HG03520 (cell line): ENCODE results near the gene AFDN.

ENCODE experiments used
- ATAC-seq: cut with Tn5 transposase; IDR thresholded peaks from one replicate; pipeline ENCODE4 v1.9.1; 2021; ENCODE audit warnings: mild to moderate bottlenecking, moderate library complexity; ENCODE audit not compliant: unreplicated experiment

AFDN gene

DNA sequence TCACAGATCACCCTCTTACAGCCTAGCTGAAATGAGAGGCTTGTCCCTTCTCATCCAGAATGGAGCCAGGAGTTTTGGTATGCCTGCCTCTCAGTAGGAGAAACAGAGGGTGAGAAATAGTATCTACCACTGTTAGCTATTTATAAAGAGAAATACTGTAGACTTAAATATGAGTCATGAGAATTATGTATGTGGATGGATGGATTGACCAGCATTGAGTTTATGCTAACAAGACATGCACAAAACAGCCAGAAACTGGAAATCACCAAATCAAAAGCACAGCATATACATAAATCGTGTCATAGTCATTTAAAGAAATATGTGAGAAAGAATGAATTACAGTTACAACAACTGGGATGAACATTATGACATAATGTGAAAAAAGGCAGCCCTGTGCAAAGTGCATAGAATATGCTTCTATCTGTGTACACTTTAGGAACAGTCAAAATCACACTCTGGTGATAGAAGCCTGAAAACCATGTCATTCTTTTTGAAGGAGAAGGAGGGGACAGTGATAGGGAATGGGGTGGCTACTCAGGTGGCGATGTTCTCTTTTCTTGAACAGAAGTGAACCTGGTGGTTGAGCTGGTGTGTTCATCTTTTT lies 90.9 kb downstream of the AFDN start:
- ATAC-seq, result no peak

- ATAC-seq, result no peak
Measured at GRCh38 chr6:167918548-167919278, 92.0 kb downstream of the AFDN start.

DNA sequence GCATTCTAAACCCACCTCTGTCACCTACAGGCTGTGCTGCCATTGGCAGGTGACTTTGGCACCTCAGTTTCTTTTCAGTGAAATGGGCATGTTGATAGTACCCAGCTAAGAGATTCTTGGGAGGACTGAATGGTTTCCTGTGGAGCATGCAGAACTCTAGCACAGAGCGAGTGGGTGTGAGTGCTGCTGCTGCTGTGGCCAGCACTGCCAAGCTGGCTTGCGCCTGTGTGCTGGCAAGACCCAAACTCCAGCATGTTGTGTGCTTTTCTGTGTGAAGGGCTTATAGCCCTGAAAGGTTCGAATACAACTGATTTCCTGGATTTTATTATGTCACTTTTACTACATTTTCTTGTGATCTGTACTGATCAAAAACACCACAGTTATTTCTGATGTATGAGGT lies 92.6 kb downstream of the AFDN start:
- no peak for ATAC-seq

- ATAC-seq, result no peak
Measured at GRCh38 chr6:167920165-167920564, 93.5 kb downstream of the AFDN start.

DNA sequence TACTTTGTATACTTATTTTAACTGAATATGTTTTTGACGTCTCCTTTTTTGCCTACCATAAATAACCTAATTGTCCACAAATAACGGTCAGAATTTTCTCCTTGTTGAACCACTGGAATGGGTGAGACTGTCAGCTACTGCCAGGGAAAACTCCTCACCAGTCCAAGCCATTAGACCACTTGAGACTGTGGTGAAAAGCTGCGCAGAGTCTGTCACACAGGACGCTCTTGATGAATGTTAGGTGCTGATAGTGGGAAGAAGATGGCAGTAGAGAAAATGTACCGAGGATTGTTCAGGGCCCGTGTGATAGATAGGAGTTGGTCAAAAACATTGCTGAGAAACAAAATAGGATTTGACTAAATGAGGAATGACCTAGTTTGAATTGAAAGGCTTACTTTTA lies 95.1 kb downstream of the AFDN start:
- ATAC-seq, result no peak

DNA sequence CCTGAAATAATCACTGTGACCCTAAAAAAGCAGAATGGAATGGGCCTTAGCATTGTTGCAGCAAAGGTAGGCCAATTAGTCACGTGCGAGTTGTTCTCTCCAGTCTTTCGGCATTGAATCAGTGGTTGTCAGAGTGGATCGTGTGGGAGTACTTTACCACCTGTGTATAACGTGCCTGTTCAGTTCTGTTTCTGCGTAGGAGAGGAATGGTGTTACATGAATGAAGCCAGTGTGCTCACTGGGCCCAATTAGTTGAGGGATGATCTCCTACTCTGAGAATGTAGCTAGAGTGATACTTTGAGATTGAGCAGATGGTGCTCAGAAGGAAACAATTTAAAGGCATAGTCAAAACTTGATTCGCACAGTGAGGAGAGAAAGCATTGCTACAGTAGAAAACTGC lies 98.3 kb downstream of the AFDN start:
- no peak for ATAC-seq

DNA sequence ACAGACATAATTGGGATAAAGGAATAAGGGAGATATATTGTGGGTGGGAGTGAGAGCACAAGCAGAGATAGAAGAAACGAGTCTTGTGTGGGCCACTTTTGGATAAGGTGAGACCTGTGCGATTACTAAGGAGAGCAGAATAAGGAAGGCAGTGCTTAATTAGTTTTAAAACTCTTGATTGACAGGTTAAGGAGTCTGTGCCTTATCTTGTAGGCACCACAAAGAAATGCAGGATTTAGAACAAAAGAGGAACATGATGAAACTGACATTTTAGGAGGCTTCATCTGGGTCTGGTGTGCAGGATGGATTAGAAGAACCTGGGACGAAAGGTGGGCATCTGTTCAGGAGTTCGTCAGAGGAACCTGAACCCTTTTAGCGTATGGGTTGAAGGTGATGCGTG lies 100.5 kb downstream of the AFDN start:
- no peak for ATAC-seq

- no peak for ATAC-seq
Measured at GRCh38 chr6:167928111-167928510, 101.4 kb downstream of the AFDN start.

GRCh38 chr6:167930295-167930694 lies 103.6 kb downstream of the AFDN start:
- no peak for ATAC-seq

DNA sequence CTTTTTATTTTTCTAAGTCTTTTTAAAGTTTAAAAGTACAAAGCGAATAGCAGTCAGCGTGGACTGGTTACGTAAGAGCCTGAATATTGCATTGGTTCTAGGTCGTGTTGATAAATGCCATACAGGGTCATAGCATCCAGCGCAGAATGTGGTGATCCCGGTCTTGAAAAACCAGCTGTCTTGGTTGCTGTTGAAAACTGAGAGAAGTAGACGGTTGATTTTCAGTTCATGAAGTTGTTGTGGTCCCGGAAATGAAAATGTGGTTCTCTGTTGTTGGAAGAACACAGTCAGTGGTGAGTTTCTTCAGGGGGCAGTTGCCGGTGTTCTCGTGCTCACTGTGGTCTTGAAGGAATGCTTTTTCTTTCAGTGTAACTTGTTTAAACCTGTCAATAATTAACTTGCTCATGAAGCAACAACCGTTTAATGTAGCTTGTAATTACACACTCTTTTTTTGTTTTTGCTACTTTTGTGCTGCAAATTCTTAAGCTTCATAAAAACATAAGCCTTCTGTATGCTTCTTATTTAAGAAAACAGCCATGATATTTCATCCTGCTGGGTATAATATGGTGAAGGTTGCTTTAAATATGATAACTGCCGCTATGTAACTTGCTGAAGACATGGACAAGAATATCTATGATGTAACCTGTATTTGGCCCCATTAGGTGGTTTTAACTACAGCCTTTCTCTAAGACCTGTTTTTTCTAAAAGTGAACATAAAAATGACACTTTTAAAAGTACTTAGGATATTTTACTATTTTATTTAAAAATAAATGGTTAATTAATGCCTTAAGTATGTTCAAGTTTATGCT lies 106.0 kb downstream of the AFDN start:
- no peak for ATAC-seq

- ATAC-seq, result no peak
Measured at GRCh38 chr6:167933290-167933689, 106.6 kb downstream of the AFDN start.

DNA sequence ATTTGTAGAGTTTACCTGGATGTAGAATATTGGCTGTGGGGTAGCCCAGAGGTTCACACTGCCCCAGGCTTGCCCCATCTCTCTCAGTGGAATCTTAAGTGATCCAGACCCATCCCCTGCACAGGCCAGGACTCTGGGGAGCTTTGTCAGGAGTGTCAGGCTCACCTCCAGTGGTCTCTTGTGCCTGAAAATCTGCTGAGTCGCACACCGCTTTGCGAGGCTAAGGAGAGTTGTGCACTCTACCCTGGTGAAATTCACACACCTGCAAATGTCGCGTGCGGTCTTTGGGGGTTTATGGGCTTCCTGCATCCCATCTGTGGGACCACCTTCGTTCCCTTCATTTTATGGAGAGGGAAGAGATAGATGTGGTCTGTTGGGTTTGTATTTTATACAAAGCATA lies 107.1 kb downstream of the AFDN start:
- no peak for ATAC-seq

DNA sequence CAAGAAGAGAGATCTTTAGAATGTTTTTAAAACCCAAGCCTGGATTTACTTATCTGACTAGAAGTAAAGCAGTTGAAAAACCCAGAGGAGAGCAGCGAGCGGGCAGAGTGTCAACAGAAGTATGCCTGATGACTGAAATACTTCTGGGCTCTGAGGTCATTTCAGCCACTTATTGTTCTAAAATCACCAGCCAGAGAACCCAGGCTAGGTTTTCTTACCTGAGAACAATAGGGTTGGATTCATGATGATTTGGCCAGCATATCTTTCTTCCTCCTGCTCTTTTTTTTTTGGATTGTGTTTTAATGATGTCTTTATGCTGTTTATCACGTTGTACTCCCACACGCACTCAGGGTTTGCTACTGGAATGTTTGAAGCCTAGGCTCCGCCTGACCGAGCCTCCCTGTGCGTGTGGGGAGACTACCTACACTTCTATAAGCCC lies 107.7 kb downstream of the AFDN start:
- no peak for ATAC-seq

DNA sequence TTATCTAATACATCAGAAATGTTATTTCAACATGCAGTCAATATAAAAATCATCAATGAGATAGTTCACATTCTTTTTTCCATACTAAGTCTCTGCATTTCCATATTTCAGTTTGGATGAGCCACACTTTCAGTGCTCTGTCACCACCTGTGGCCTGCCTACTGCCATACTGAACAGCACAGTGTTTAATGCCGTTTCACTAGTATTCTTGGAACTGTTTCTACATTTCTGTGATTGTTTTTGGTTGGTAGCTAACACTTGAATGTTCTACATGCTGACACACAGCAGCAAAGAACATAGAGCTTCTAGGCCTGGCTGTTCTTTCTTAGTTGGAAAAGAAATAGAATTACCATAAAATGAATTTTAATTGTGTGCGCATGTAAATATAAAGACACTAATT lies 109.3 kb downstream of the AFDN start:
- ATAC-seq, result no peak

DNA sequence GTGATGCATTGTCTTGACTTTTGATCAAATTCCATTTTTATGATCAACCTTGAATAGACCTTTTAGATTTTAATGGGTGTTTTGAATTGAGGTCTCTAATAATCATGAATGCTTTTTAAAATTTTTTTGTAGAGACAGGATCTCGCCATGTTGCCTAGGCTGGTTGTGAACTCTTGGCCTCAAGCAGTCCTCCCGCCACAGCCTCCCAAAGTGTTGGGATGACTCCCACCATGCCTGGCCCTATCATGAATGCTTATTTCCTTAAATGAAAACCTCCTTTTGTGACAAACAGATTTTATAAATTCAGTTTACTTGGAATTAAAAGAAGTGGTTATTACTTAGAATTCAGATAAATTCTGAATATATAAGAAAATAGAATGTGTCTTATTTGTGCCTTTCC lies 110.6 kb downstream of the AFDN start:
- no peak for ATAC-seq

DNA sequence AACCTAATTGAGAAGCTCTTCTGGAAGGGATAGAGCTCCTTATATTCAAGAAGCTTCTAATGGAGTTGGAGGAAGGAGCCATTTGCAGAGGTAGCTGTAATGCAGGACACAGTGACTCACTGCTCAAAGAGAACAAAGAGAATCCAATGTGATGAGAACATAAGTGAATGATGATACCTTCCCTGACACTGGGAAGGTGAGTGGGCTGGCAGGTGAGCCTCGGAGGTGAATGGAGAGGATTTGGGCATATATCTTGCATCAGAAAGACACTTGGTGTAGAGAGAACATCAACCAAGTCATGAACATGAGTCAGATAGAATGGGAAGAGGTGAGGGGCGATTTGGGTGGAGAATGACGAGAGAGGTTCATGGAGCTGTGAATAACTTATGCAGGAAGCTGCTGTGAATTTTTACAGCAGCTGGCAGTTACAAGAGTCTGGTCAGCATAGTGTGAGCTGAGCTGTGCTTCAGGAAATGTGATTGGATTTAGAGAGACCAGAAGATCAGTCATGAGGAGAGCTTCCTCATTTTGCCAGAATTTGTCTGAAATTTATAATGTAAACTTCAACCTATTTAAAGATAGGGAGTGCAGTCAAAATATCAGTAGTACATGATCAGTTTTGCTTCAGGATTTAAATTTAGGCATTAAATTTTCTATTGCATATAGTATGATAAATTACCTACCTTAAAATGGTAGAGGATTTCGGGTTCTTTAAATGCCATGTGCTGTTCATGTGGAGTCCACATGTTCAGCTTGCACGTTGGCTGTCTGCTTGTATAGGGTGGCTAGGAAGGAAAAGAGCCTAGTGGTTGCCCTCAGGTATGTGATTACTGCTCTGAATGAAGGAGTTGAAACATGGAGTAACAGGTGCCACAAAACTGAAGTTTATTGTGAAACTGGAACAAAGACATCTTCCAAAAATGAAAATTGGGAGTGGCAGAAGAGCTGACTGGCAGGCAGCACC lies 111.5 kb downstream of the AFDN start:
- no peak for ATAC-seq

DNA sequence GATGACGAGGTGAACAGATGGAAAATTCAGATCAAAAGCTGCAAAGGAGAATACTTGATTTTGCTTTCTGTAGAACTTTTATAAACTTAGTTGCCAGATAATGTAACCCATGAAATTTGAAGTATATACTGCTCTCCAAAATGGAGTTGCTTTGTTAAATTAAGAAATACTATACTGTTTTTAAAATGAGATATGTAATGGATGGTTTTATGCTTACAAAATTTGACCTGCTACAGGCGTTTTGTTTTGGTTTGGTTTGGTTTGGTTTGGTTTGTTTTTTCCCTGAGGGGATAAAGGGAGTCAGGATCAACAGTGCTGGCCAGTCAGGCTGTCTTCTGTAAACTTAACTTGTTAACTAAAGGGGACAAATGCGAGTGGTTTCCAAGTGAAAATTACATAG lies 115.1 kb downstream of the AFDN start:
- no peak for ATAC-seq

DNA sequence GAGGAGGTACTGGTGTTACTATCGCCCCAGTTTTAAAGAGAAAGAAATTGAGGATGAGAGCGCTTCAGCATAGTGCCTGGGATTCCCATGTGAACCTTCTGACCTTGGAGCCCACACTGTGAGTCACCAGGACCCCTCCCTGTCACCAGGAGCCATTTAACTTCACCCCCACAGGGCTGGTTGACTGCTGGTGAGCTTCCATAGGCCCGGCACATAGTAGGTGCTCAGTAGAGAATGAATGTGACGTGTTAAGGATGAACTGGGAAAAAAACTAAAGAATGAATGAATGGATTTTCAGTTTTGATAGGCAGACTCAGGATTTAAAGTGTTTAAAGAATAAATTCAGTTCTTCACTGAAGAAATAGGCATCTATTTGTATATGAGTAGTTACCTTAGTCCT lies 117.4 kb downstream of the AFDN start:
- ATAC-seq, result no peak

GRCh38 chr6:167946007-167946406 lies 119.3 kb downstream of the AFDN start:
- no peak for ATAC-seq

GRCh38 chr6:167946604-167947003 lies 119.9 kb downstream of the AFDN start:
- ATAC-seq, result no peak

- ATAC-seq, result no peak
Measured at GRCh38 chr6:167947716-167948115, 121.0 kb downstream of the AFDN start.
